Adrenal gland (tissue), 12 donors: ENCODE measurements around the gene PLEKHA7. TPM values are rescaled to one million over a fixed set of nuclear protein-coding genes. Genes with fewer than 3 reads are reported as not detected.

Source experiments
- DNase-seq, 7 donors: peaks; one replicate each; pipeline ENCODE4 v3.0.0-alpha.2; 2019 to 2020
- H3K27ac ChIP-seq, 5 donors: fragments of 200-600 bp; sonication (generic) in 4 of 5; 1 replicate in 3 of 5; 2 replicates in 2 of 5; pipeline versions ENCODE4 v1.5.1 to v1.8.0; 2016 to 2020; ENCODE audit warnings: mild to moderate bottlenecking in 1 of 5
- H3K27me3 ChIP-seq: fragments of 200-600 bp; 2 replicates; pipeline ENCODE4 v1.8.0; 2021
- H3K36me3 ChIP-seq, 2 donors: fragments of 200-600 bp; replicated peaks in 1 of 2; 1 replicate in 1 of 2; 2 replicates in 1 of 2; pipeline versions ENCODE4 v1.5.1 to v1.8.0; 2018 to 2022
- H3K4me1 ChIP-seq, 2 donors: fragments of 200-600 bp; replicated peaks in 1 of 2; 1 replicate in 1 of 2; 2 replicates in 1 of 2; pipeline versions ENCODE4 v1.5.1 to v1.8.0; 2018 to 2021
- H3K4me3 ChIP-seq, 4 donors: fragments of 200-600 bp; sonication (generic) in 3 of 4; one replicate each; pipeline ENCODE4 v1.5.1; 2016 to 2018
- H3K9me3 ChIP-seq, 3 donors: fragments of 200-600 bp; sonication (generic) in 1 of 3; replicated peaks in 1 of 3; 1 replicate in 2 of 3; 2 replicates in 1 of 3; pipeline versions ENCODE4 v1.5.1 to v1.8.0; 2016 to 2021
- CTCF ChIP-seq, 6 experiments: fragments of 450-650 bp in 4 of 6; fragments of 200-600 bp in 2 of 6; sonication (generic) in 1 of 6; IDR thresholded peaks; 1 replicate in 5 of 6; 2 replicates in 1 of 6; pipeline versions ENCODE4 v1.5.1 to v1.8.0; 2016 to 2021; ENCODE audit warnings: antibody characterized with exemption in 6 of 6, mild to moderate bottlenecking in 2 of 6, moderate library complexity in 1 of 6
- POLR2A ChIP-seq, 2 donors: fragments of 450-650 bp; IDR thresholded peaks; one replicate each; pipeline ENCODE4 v1.6.1; 2017; ENCODE audit warnings: antibody characterized with exemption in 2 of 2, mild to moderate bottlenecking in 2 of 2, moderate library complexity in 1 of 2
- WGBS, 4 donors: extraction: QIAGEN DNeasy Blood & Tissue Kit in 2 of 4; methylation state at CpG; one replicate each; pipeline versions ENCODE4 v1.1.5 to v1.1.7; 2013 to 2017; 5-methylcytosine and 5-hydroxymethylcytosine counted together
- intact Hi-C, 2 donors: fragments of 100-400 bp; cut with DNase I; formaldehyde crosslinking; loops; one replicate each; pipeline versions ENCODE4 v1.14.1 to v1.15.0; 2022 to 2023
- polyA plus RNA-seq, 3 donors: library from polyadenylated mRNA; stranded (reverse); fragments of 200-250 nt in 2 of 3; fragments of 350-450 nt in 1 of 3; fragmentation: Illumina TruSeq in 1 of 3; extraction: RNeasy Lipid Tissue Mini Kit (QIAGEN cat#74804) in 1 of 3; gene quantifications; one replicate each; pipeline ENCODE4 v1.2.3, GENCODE V29; 2013 to 2014
- total RNA-seq, 9 donors: library from RNA; depleted of rRNA in 4 of 9; stranded (reverse); fragments of >200 nt in 4 of 9; fragments of 120-200 nt in 1 of 9; fragmentation: NEBNext Ultra II Directional in 1 of 9; extraction: Animal tissue kit (Norgen Biotek cat#: 25700) in 1 of 9; gene quantifications; one replicate each; pipeline versions ENCODE4 v1.1.0 to v1.2.4, GENCODE V29; 2013 to 2023
- donor health status: healthy with polysubstance abuse.
- donor health status: Bipolar disorder and iron deficiency.
- donor health status: DM: yes; HTN: yes; CAD: no.
- donor health status: DM: no; HTN: no; CAD: no.
- donor health status: DM: no; HTN: no; CAD: no.
- donor health status: DM: yes; HTN: yes; CAD: no.

PLEKHA7 gene
- total and polyA plus RNA-seq, 12 donors: 0.54 to 23.7 (median 2.7) TPM

GRCh38 chr11:16958833-16959232 is 55.4 kb downstream of the PLEKHA7 start:
- H3K27me3 ChIP-seq: no peaks in the 10 kb centered on the region
- H3K4me3 ChIP-seq: no peak overlapping the region
- H3K27ac ChIP-seq: no peak overlapping the region
- H3K36me3 ChIP-seq: no peaks in the 10 kb centered on the region
- no peaks in the 10 kb centered on the region for H3K9me3 ChIP-seq
- no peak for DNase-seq
- no peak for TF ChIP-seq POLR2A (IDR thresholded peaks at IDR 0.05)
- no peak for TF ChIP-seq CTCF (IDR thresholded peaks at IDR 0.05)
- no peaks in the 10 kb centered on the region for H3K4me1 ChIP-seq
- intact Hi-C loops: no loop called here
- 75 to 86% (median 77%) methylated on average over 5 of the region's 5 CpGs for WGBS, 4 donors

- H3K9me3 ChIP-seq: no peaks in the 10 kb centered on the region
- intact Hi-C loops: no loop called here
- no peak for DNase-seq
- no peak overlapping the region for H3K27ac ChIP-seq
- H3K36me3 ChIP-seq: no peaks in the 10 kb centered on the region
- H3K4me1 ChIP-seq: no peaks in the 10 kb centered on the region
- no peaks in the 10 kb centered on the region for H3K27me3 ChIP-seq
- TF ChIP-seq CTCF (IDR thresholded peaks at IDR 0.05): no peak
- TF ChIP-seq POLR2A (IDR thresholded peaks at IDR 0.05): no peak
- H3K4me3 ChIP-seq: no peak overlapping the region
- 80 to 92% (median 91%) methylated on average over 4 to 5 of the region's 5 CpGs for WGBS, 4 donors
Observed at GRCh38 chr11:16956538-16957153, 57.6 kb downstream of the PLEKHA7 start.

- Histone ChIP-seq H3K27me3 (no peaks in the 10 kb centered on the region), H3K4me1 (no peaks in the 10 kb centered on the region), H3K4me3 (no peak overlapping the region), H3K9me3 (no peaks in the 10 kb centered on the region), H3K36me3 (no peaks in the 10 kb centered on the region), H3K27ac (no peak overlapping the region)
- TF ChIP-seq POLR2A (IDR thresholded peaks at IDR 0.05) (no peak), CTCF (IDR thresholded peaks at IDR 0.05) (no peak)
- no peak for DNase-seq
- intact Hi-C loops: no loop called here
Observed at GRCh38 chr11:16953663-16954062, 60.6 kb downstream of the PLEKHA7 start.

GRCh38 chr11:16946477-16947282 is 67.5 kb downstream of the PLEKHA7 start:
- H3K27me3 ChIP-seq: no peaks in the 10 kb centered on the region
- H3K36me3 ChIP-seq: no peaks in the 10 kb centered on the region
- no peak for DNase-seq
- no peak overlapping the region for H3K27ac ChIP-seq
- no peaks in the 10 kb centered on the region for H3K4me1 ChIP-seq
- H3K4me3 ChIP-seq: no peak overlapping the region
- no peak for TF ChIP-seq CTCF (IDR thresholded peaks at IDR 0.05)
- no peak for TF ChIP-seq POLR2A (IDR thresholded peaks at IDR 0.05)
- 77 to 82% (median 81%) methylated on average over 6 of the region's 6 CpGs for WGBS, 4 donors
- intact Hi-C loops: loop anchor here (5.0 kb wide), 1 partner anchor 121 kb away; no protein-coding TSS in a partner anchor
- H3K9me3 ChIP-seq: no peaks in the 10 kb centered on the region
